H9 (cell line): Measurements from ENCODE around the gene PTPRN2. TPM values are rescaled to one million over a fixed set of nuclear protein-coding genes. Genes with fewer than 3 reads are reported as not detected.
A peak's percentile ranks its signal among the peaks of the same experiment; 100 is the strongest.

Source experiments
- DNase-seq: peaks from one replicate; pipeline ENCODE4 v3.0.0-alpha.2; 2017
- H2AFZ ChIP-seq: one replicate; pipeline ENCODE4 v1.6.1; 2013; ENCODE audit warnings: mild to moderate bottlenecking, low read length, control low read depth, moderate library complexity
- H2AK5ac ChIP-seq: 2 replicates; pipeline ENCODE4 v1.6.1; 2013; ENCODE audit warnings: low read length, control low read depth, mixed read lengths; ENCODE audit not compliant: insufficient read length
- H2BK120ac ChIP-seq: one replicate; pipeline ENCODE4 v1.6.1; 2013; ENCODE audit warnings: low read depth, mild to moderate bottlenecking, low read length, control low read depth, inconsistent platforms; ENCODE audit not compliant: poor library complexity, severe bottlenecking
- H2BK12ac ChIP-seq: 2 replicates; pipeline ENCODE4 v1.6.1; 2013; ENCODE audit warnings: low read length, control low read depth, mixed read lengths, low read depth; ENCODE audit not compliant: insufficient read length
- H2BK15ac ChIP-seq: 2 replicates; pipeline ENCODE4 v1.6.1; 2013; ENCODE audit warnings: low read depth, low read length, control low read depth
- H2BK20ac ChIP-seq: one replicate; pipeline ENCODE4 v1.6.1; 2013; ENCODE audit warnings: low read depth, mild to moderate bottlenecking, low read length, control low read depth, inconsistent platforms; ENCODE audit not compliant: poor library complexity, severe bottlenecking
- H2BK5ac ChIP-seq: 2 replicates; pipeline ENCODE4 v1.6.1; 2013; ENCODE audit warnings: low read length, control low read depth, mixed read lengths; ENCODE audit not compliant: insufficient read length
- H3K14ac ChIP-seq: 2 replicates; pipeline ENCODE4 v1.6.1; 2013; ENCODE audit warnings: low read length, control low read depth; ENCODE audit not compliant: insufficient read depth
- H3K18ac ChIP-seq: 2 replicates; pipeline ENCODE4 v1.6.1; 2013; ENCODE audit warnings: low read depth, mild to moderate bottlenecking, mixed read lengths, low read length, control low read depth; ENCODE audit not compliant: insufficient read length
- H3K23ac ChIP-seq: 2 replicates; pipeline ENCODE4 v1.6.1; 2013; ENCODE audit warnings: low read length, control low read depth, mixed read lengths, low read depth; ENCODE audit not compliant: insufficient read length
- H3K23me2 ChIP-seq: 2 replicates; pipeline ENCODE4 v1.6.1; 2013; ENCODE audit warnings: low read depth, mild to moderate bottlenecking, mixed read lengths, low read length, control low read depth; ENCODE audit not compliant: insufficient read length, poor library complexity, severe bottlenecking
- H3K27ac ChIP-seq: 2 replicates; pipeline ENCODE4 v1.5.1; 2013; ENCODE audit warnings: low read length, control low read depth, mixed read lengths, low read depth; ENCODE audit not compliant: insufficient read length
- H3K27me3 ChIP-seq: 2 replicates; pipeline ENCODE4 v1.6.1; 2013; ENCODE audit warnings: low read length, control low read depth, inconsistent platforms; ENCODE audit not compliant: insufficient read depth
- H3K4ac ChIP-seq: 2 replicates; pipeline ENCODE4 v1.6.1; 2013; ENCODE audit warnings: low read depth, mild to moderate bottlenecking, control low read depth, inconsistent platforms, low read length, moderate library complexity
- H3K4me1 ChIP-seq: 2 replicates; pipeline ENCODE4 v1.6.1; 2013; ENCODE audit warnings: low read length, control low read depth, inconsistent platforms; ENCODE audit not compliant: insufficient read depth
- H3K4me2 ChIP-seq: 2 replicates; pipeline ENCODE4 v1.6.1; 2013; ENCODE audit warnings: low read length, control low read depth, mixed read lengths; ENCODE audit not compliant: insufficient read length, insufficient read depth
- H3K56ac ChIP-seq: 2 replicates; pipeline ENCODE4 v1.6.1; 2013; ENCODE audit warnings: low read depth, mild to moderate bottlenecking, mixed read lengths, low read length, control low read depth; ENCODE audit not compliant: insufficient read length
- H3K79me1 ChIP-seq: 2 replicates; pipeline ENCODE4 v1.6.1; 2013; ENCODE audit warnings: low read depth, mild to moderate bottlenecking, moderate library complexity, low read length, control low read depth, inconsistent platforms; ENCODE audit not compliant: insufficient read depth, poor library complexity, severe bottlenecking
- H3K79me2 ChIP-seq: 2 replicates; pipeline ENCODE4 v1.6.1; 2013; ENCODE audit warnings: low read length, control low read depth, inconsistent platforms; ENCODE audit not compliant: insufficient read depth
- H3K9ac ChIP-seq: 2 replicates; pipeline ENCODE4 v1.6.1; 2013; ENCODE audit warnings: low read length, control low read depth, mixed read lengths; ENCODE audit not compliant: insufficient read length; ENCODE audit errors: extremely low read depth
- H3K9me3 ChIP-seq: one replicate; pipeline ENCODE4 v1.6.1; 2013; ENCODE audit warnings: low read depth, low read length, inconsistent platforms; ENCODE audit not compliant: control insufficient read depth
- H3T11ph ChIP-seq: one replicate; pipeline ENCODE4 v1.6.1; 2013; ENCODE audit warnings: mild to moderate bottlenecking, low read length, control low read depth, inconsistent platforms
- H4K20me1 ChIP-seq: one replicate; pipeline ENCODE4 v1.6.1; 2013; ENCODE audit not compliant: control insufficient read depth, insufficient read length, insufficient read depth
- H4K5ac ChIP-seq: 2 replicates; pipeline ENCODE4 v1.6.1; 2013; ENCODE audit warnings: low read depth, mild to moderate bottlenecking, mixed read lengths, low read length, control low read depth; ENCODE audit not compliant: insufficient read length
- H4K8ac ChIP-seq: replicated peaks from 2 replicates; pipeline ENCODE4 v1.6.1; 2013; ENCODE audit warnings: low read length, control low read depth, mixed read lengths, low read depth; ENCODE audit not compliant: insufficient read length
- H4K91ac ChIP-seq: 2 replicates; pipeline ENCODE4 v1.6.1; 2013; ENCODE audit warnings: low read depth, mild to moderate bottlenecking, moderate library complexity, mixed read lengths, low read length, control low read depth; ENCODE audit not compliant: insufficient read length
- H3K27ac Mint-ChIP-seq, 3 experiments: 2 replicates in 2 of 3; 3 replicates in 1 of 3; pipeline ENCODE4 v1.8.0; 2020 to 2021; ENCODE audit warnings: mixed read lengths in 3 of 3, mild to moderate bottlenecking in 1 of 3, moderate library complexity in 1 of 3
- H3K27me3 Mint-ChIP-seq: 2 replicates; pipeline ENCODE4 v1.8.0; 2021; ENCODE audit warnings: low read depth, mild to moderate bottlenecking, moderate library complexity, mixed read lengths
- H3K36me3 Mint-ChIP-seq, 3 experiments: 2 replicates in 2 of 3; 3 replicates in 1 of 3; pipeline ENCODE4 v1.8.0; 2020 to 2021; ENCODE audit warnings: low read depth in 3 of 3, mixed read lengths in 3 of 3; ENCODE audit not compliant: insufficient read depth in 1 of 3
- H3K4me1 Mint-ChIP-seq, 2 experiments: 2 replicates each; pipeline ENCODE4 v1.8.0; 2020; ENCODE audit warnings: mixed read lengths in 2 of 2
- H3K4me3 Mint-ChIP-seq, 2 experiments: 2 replicates in 1 of 2; 3 replicates in 1 of 2; pipeline ENCODE4 v1.8.0; 2020 to 2021; ENCODE audit warnings: mild to moderate bottlenecking in 2 of 2, mixed read lengths in 2 of 2, moderate library complexity in 1 of 2
- H3K9me3 Mint-ChIP-seq, 2 experiments: 2 replicates in 1 of 2; 3 replicates in 1 of 2; pipeline ENCODE4 v1.8.0; 2020; ENCODE audit warnings: mild to moderate bottlenecking in 2 of 2, mixed read lengths in 2 of 2, moderate library complexity in 1 of 2
- CTCF ChIP-seq: fragments of 200-600 bp; sonication (generic); conservative IDR thresholded peaks from 3 replicates; pipeline ENCODE4 v1.8.0; 2021; ENCODE audit warnings: antibody characterized with exemption, mild to moderate bottlenecking
- WGBS: extraction: QIAGEN DNeasy Blood & Tissue Kit; methylation state at CpG from one replicate; pipeline ENCODE4 v1.1.7; 2013; ENCODE audit warnings: missing lambda C conversion rate, low lambda C conversion rate, mixed read lengths; ENCODE audit not compliant: insufficient read length; ENCODE audit errors: extremely low coverage; 5-methylcytosine and 5-hydroxymethylcytosine counted together
- total RNA-seq: library from RNA; stranded (reverse); gene quantifications from 2 replicates; pipeline ENCODE4 v1.2.1, GENCODE V29; 2021

Gene PTPRN2
- total RNA-seq, 1 experiment from 2014 or later: 5.2 TPM

GRCh38 chr7:158006841-158007696, 580.6 kb downstream of the PTPRN2 start:
- Histone ChIP-seq H3K4ac (no peak overlapping the region), H3K18ac (no peak overlapping the region), H4K5ac (no peak overlapping the region), H2AK5ac (no peak overlapping the region), H4K20me1 (no peaks in the 10 kb centered on the region), H2AFZ (no peak overlapping the region), H3K79me1 (no peaks in the 10 kb centered on the region), H2BK20ac (peak overlapping the region; percentile 13), H3T11ph (no peak overlapping the region), H3K27me3 (no peaks in the 10 kb centered on the region), H3K23me2 (no peaks in the 10 kb centered on the region), H4K91ac (no peak overlapping the region), H4K8ac (no peak overlapping the region), H3K4me2 (no peak overlapping the region), H2BK15ac (no peak overlapping the region), H2BK120ac (no peak overlapping the region), H3K9me3 (no peaks in the 10 kb centered on the region), H3K79me2 (no peaks in the 10 kb centered on the region), H2BK12ac (no peak overlapping the region), H2BK5ac (no peak overlapping the region), H3K56ac (no peak overlapping the region), H3K23ac (no peak overlapping the region), H3K27ac (no peak overlapping the region), H3K4me1 (peaks cover 14% of the 10 kb centered on the region; the same call in 1 of the 2 replicates), H3K9ac (no peak overlapping the region), H3K14ac (no peak overlapping the region; the same call in 1 of the 2 replicates)
- WGBS: no CpG with 5 or more reads among the region's 29 CpGs
- Mint-ChIP-seq H3K9me3 (no peaks in the 10 kb centered on the region; a peak in 2 of 5 replicates), H3K36me3 (no peaks in the 10 kb centered on the region), H3K27ac (no peak overlapping the region), H3K27me3 (peaks cover 16% of the 10 kb centered on the region), H3K4me3 (no peak overlapping the region), H3K4me1 (peaks cover 61 to 62% of the 10 kb centered on the region in 2 experiments)
- no peak for TF ChIP-seq CTCF
- DNase-seq: no peak
